GM23338 (cell line): ENCODE results near the gene NDE1. TPM values are rescaled to one million over a fixed set of nuclear protein-coding genes. Genes with fewer than 3 reads are reported as not detected.

Experiments
- ATAC-seq: fragments of 200-7000 bp; cut with Tn5 transposase; 3 replicates; pipeline ENCODE4 v1.9.1; 2020
- DNase-seq: peaks from one replicate; pipeline ENCODE4 v3.0.0-alpha.2; 2015; ENCODE audit warnings: low spot score
- H2AFZ ChIP-seq: fragments of 200-600 bp; sonication (generic); 2 replicates; pipeline ENCODE4 v1.8.0; 2016; ENCODE audit warnings: antibody characterized with exemption, mild to moderate bottlenecking, moderate library complexity
- H3F3A ChIP-seq: fragments of 200-600 bp; sonication (generic); replicated peaks from 2 replicates; pipeline ENCODE4 v1.8.0; 2017; ENCODE audit warnings: antibody characterized with exemption, mixed run types, low read depth
- H3K27ac ChIP-seq: fragments of 200-600 bp; sonication (generic); 2 replicates; pipeline ENCODE4 v1.6.1; 2016; ENCODE audit warnings: low read depth
- H3K27me3 ChIP-seq: fragments of 200-600 bp; sonication (generic); 2 replicates; pipeline ENCODE4 v1.8.0; 2016; ENCODE audit warnings: mild to moderate bottlenecking, mixed run types, moderate library complexity; ENCODE audit not compliant: insufficient read depth
- H3K36me3 ChIP-seq: fragments of 200-600 bp; sonication (generic); 2 replicates; pipeline ENCODE4 v1.8.0; 2016; ENCODE audit warnings: mild to moderate bottlenecking; ENCODE audit not compliant: insufficient read depth
- H3K4me1 ChIP-seq: fragments of 200-600 bp; sonication (generic); 2 replicates; pipeline ENCODE4 v1.8.0; 2016; ENCODE audit warnings: mild to moderate bottlenecking, moderate library complexity; ENCODE audit not compliant: insufficient read depth
- H3K4me2 ChIP-seq: fragments of 200-600 bp; sonication (generic); 2 replicates; pipeline ENCODE4 v1.7.1; 2017; ENCODE audit warnings: mixed run types
- H3K4me3 ChIP-seq: fragments of 200-600 bp; sonication (generic); 2 replicates; pipeline ENCODE4 v1.6.1; 2016; ENCODE audit warnings: mixed run types
- H3K79me2 ChIP-seq: fragments of 200-600 bp; sonication (generic); replicated peaks from 2 replicates; pipeline ENCODE4 v1.8.0; 2017; ENCODE audit warnings: mild to moderate bottlenecking; ENCODE audit not compliant: insufficient read depth
- H3K9me2 ChIP-seq: fragments of 200-600 bp; sonication (generic); 2 replicates; pipeline ENCODE4 v1.8.0; 2017; ENCODE audit not compliant: insufficient read depth
- H4K20me1 ChIP-seq: fragments of 200-600 bp; sonication (generic); replicated peaks from 2 replicates; pipeline ENCODE4 v1.8.0; 2017; ENCODE audit warnings: mild to moderate bottlenecking; ENCODE audit not compliant: insufficient read depth
- H3K27ac Mint-ChIP-seq: 2 replicates; pipeline ENCODE4 v1.8.0; 2020; ENCODE audit warnings: inconsistent platforms, mild to moderate bottlenecking, moderate library complexity, mixed read lengths
- H3K27me3 Mint-ChIP-seq: 3 replicates; pipeline ENCODE4 v1.8.0; 2022; ENCODE audit warnings: low read depth, mild to moderate bottlenecking, moderate library complexity, mixed read lengths, inconsistent platforms; ENCODE audit not compliant: insufficient read depth, poor library complexity
- H3K36me3 Mint-ChIP-seq: 3 replicates; pipeline ENCODE4 v1.8.0; 2021; ENCODE audit warnings: low read depth, mild to moderate bottlenecking, inconsistent platforms, moderate library complexity, mixed read lengths
- H3K4me1 Mint-ChIP-seq: 3 replicates; pipeline ENCODE4 v1.8.0; 2020; ENCODE audit warnings: mild to moderate bottlenecking, inconsistent platforms, mixed read lengths
- H3K4me3 Mint-ChIP-seq: 3 replicates; pipeline ENCODE4 v1.8.0; 2021; ENCODE audit warnings: moderate library complexity, mild to moderate bottlenecking, inconsistent platforms, mixed read lengths
- H3K9me3 Mint-ChIP-seq: 3 replicates; pipeline ENCODE4 v1.8.0; 2020; ENCODE audit warnings: moderate library complexity, mild to moderate bottlenecking, inconsistent platforms, mixed read lengths
- CREB1 ChIP-seq: fragments of 250-450 bp; sonication (Bioruptor Pico); IDR thresholded peaks from 2 replicates; pipeline ENCODE4 v1.5.0; 2020; ENCODE audit warnings: low read depth, mild to moderate bottlenecking, moderate library complexity
- EZH2 ChIP-seq: fragments of 200-600 bp; sonication (generic); IDR thresholded peaks from one replicate; pipeline ENCODE4 v1.8.0; 2017; ENCODE audit warnings: antibody characterized with exemption, mild to moderate bottlenecking, low read depth; ENCODE audit not compliant: unreplicated experiment
- EZH2phosphoT487 ChIP-seq: fragments of 200-600 bp; sonication (generic); IDR thresholded peaks from one replicate; pipeline ENCODE4 v1.8.1; 2018; ENCODE audit warnings: antibody characterized with exemption; ENCODE audit not compliant: unreplicated experiment
- REST ChIP-seq: IDR thresholded peaks from one replicate; pipeline ENCODE4 v1.6.1; 2018; ENCODE audit warnings: antibody characterized with exemption; ENCODE audit not compliant: unreplicated experiment
- STAT1 ChIP-seq: IDR thresholded peaks from one replicate; pipeline ENCODE4 v1.6.1; 2016; ENCODE audit warnings: antibody characterized with exemption; ENCODE audit not compliant: unreplicated experiment
- ZNF114 ChIP-seq: fragments of 250-450 bp; sonication (Bioruptor Pico); IDR thresholded peaks from 2 replicates; pipeline ENCODE4 v1.5.0; 2020; ENCODE audit warnings: mild to moderate bottlenecking, moderate library complexity
- ZNF331 ChIP-seq: fragments of 250-450 bp; sonication (Bioruptor Pico); IDR thresholded peaks from 2 replicates; pipeline ENCODE4 v1.5.0; 2020; ENCODE audit warnings: low read depth, mild to moderate bottlenecking, moderate library complexity
- polyA plus RNA-seq: library from polyadenylated mRNA; unstranded; fragments of >200 nt; fragmentation: Nextera tagmentation; extraction: Ambion mirVana; gene quantifications from 2 replicates; pipeline ENCODE4 v1.2.1, GENCODE V29; 2016
- total RNA-seq: library from RNA; depleted of rRNA; stranded (reverse); fragments of >200 nt; shearing (Covaris generic); gene quantifications from 2 replicates; pipeline ENCODE4 v1.2.3, GENCODE V29; 2014
- TF ChIP-seq, protein P1 (sequence below): fragments of 250-450 bp; sonication (Bioruptor Pico); IDR thresholded peaks from 2 replicates; pipeline ENCODE4 v1.5.0; 2020; ENCODE audit warnings: mild to moderate bottlenecking, moderate library complexity
- TF ChIP-seq, protein P2 (sequence below), 2 experiments: fragments of 200-600 bp in 1 of 2; sonication (generic) in 1 of 2; conservative IDR thresholded peaks; 2 replicates each; pipeline versions ENCODE4 v1.5.1 to v1.6.1; 2016 to 2017; ENCODE audit warnings: antibody characterized with exemption in 2 of 2, low read depth in 2 of 2, mild to moderate bottlenecking in 2 of 2, moderate library complexity in 1 of 2

Gene NDE1
- total and polyA plus RNA-seq, 2 experiments from 2014 or later: 13.0 to 22.9 TPM

DNA sequence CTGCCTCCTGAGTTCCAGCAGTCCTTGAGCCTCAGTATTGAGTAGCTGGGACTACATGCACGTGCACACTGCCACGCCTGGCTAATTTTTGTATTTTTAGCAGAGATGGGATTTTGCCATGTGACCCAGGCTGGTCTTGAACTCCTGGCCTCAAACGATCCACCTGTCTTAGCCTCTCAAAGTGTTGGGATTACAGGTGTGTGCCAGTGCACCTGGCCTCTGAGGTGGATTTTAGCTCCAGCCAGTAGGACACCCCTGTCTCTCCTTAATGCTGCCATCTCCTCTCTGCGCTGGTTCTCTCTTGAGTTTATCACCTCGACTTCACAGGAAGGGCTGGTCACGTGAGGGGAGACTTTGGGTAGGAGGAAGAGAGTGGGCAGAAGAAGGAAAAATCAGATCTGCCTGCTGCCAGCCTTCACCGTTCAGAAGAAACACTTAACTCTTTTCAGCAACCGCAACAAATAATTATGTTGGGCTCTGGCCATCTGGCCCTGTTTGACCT, 55.1 kb downstream of the NDE1 start:
- TF ChIP-seq STAT1 (no peak), ZNF114 (CRISPR knock-in tag) (no peak), EZH2phosphoT487 (no peak), EZH2 (no peak), ZNF331 (CRISPR knock-in tag) (no peak)
- TF ChIP-seq, protein P1, sequence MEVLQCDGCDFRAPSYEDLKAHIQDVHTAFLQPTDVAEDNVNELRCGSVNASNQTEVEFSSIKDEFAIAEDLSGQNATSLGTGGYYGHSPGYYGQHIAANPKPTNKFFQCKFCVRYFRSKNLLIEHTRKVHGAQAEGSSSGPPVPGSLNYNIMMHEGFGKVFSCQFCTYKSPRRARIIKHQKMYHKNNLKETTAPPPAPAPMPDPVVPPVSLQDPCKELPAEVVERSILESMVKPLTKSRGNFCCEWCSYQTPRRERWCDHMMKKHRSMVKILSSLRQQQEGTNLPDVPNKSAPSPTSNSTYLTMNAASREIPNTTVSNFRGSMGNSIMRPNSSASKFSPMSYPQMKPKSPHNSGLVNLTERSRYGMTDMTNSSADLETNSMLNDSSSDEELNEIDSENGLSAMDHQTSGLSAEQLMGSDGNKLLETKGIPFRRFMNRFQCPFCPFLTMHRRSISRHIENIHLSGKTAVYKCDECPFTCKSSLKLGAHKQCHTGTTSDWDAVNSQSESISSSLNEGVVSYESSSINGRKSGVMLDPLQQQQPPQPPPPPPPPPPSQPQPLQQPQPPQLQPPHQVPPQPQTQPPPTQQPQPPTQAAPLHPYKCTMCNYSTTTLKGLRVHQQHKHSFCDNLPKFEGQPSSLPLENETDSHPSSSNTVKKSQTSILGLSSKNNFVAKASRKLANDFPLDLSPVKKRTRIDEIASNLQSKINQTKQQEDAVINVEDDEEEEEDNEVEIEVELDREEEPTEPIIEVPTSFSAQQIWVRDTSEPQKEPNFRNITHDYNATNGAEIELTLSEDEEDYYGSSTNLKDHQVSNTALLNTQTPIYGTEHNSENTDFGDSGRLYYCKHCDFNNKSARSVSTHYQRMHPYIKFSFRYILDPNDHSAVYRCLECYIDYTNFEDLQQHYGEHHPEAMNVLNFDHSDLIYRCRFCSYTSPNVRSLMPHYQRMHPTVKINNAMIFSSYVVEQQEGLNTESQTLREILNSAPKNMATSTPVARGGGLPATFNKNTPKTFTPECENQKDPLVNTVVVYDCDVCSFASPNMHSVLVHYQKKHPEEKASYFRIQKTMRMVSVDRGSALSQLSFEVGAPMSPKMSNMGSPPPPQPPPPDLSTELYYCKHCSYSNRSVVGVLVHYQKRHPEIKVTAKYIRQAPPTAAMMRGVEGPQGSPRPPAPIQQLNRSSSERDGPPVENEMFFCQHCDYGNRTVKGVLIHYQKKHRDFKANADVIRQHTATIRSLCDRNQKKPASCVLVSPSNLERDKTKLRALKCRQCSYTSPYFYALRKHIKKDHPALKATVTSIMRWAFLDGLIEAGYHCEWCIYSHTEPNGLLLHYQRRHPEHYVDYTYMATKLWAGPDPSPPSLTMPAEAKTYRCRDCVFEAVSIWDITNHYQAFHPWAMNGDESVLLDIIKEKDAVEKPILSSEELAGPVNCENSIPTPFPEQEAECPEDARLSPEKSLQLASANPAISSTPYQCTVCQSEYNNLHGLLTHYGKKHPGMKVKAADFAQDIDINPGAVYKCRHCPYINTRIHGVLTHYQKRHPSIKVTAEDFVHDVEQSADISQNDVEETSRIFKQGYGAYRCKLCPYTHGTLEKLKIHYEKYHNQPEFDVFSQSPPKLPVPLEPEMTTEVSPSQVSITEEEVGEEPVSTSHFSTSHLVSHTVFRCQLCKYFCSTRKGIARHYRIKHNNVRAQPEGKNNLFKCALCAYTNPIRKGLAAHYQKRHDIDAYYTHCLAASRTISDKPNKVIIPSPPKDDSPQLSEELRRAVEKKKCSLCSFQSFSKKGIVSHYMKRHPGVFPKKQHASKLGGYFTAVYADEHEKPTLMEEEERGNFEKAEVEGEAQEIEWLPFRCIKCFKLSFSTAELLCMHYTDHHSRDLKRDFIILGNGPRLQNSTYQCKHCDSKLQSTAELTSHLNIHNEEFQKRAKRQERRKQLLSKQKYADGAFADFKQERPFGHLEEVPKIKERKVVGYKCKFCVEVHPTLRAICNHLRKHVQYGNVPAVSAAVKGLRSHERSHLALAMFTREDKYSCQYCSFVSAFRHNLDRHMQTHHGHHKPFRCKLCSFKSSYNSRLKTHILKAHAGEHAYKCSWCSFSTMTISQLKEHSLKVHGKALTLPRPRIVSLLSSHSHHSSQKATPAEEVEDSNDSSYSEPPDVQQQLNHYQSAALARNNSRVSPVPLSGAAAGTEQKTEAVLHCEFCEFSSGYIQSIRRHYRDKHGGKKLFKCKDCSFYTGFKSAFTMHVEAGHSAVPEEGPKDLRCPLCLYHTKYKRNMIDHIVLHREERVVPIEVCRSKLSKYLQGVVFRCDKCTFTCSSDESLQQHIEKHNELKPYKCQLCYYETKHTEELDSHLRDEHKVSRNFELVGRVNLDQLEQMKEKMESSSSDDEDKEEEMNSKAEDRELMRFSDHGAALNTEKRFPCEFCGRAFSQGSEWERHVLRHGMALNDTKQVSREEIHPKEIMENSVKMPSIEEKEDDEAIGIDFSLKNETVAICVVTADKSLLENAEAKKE (CRISPR knock-in tag): no peak
- no peaks in the 10 kb centered on the region for H3K36me3 ChIP-seq

DNA sequence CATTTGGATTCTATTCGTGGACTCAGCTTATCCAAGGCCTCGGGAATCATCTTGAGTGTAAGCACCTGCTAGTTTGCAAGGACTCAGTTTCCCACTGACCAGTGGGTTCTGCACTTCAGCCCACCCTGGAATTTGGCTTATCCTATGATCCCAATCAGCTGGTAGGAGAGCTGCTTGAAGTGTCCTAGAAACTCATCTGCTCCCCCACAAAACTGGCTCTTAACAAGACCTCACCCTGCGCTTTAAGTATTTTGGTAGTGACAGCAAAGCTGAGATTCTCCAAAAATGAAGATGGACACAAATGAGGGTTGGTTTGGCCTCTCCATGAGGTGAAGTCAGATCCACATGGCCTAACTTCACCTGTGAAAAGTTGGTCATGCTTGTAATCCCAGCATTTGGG, 57.3 kb downstream of the NDE1 start:
- no peak for DNase-seq
- no peaks in the 10 kb centered on the region for H3K27me3 ChIP-seq
- H3K79me2 ChIP-seq: no peaks in the 10 kb centered on the region
- no peak overlapping the region for H2AFZ ChIP-seq
- peaks cover 6% of the 10 kb centered on the region for H3K27me3 Mint-ChIP-seq
- no peak overlapping the region for H3K4me3 Mint-ChIP-seq
- no peaks in the 10 kb centered on the region for H3K9me3 Mint-ChIP-seq
- no peak overlapping the region for H3K4me3 ChIP-seq
- H3F3A ChIP-seq: no peaks in the 10 kb centered on the region
- H3K27ac Mint-ChIP-seq: no peak overlapping the region
- H3K36me3 Mint-ChIP-seq: no peaks in the 10 kb centered on the region; the same call in 2 of the 3 replicates
- no peak overlapping the region for H3K4me2 ChIP-seq
- H3K4me1 ChIP-seq: no peaks in the 10 kb centered on the region; the same call in 1 of the 2 replicates
- no peaks in the 10 kb centered on the region; the same call in 1 of the 3 replicates for H3K4me1 Mint-ChIP-seq
- H3K9me2 ChIP-seq: no peaks in the 10 kb centered on the region
- no peaks in the 10 kb centered on the region for H4K20me1 ChIP-seq
- no peak overlapping the region for H3K27ac ChIP-seq
- H3K36me3 ChIP-seq: no peaks in the 10 kb centered on the region
- ATAC-seq: no peak
- TF ChIP-seq CREB1 (CRISPR knock-in tag) (no peak), REST (no peak), EZH2phosphoT487 (no peak), STAT1 (no peak), EZH2 (no peak)
- TF ChIP-seq, protein P2, sequence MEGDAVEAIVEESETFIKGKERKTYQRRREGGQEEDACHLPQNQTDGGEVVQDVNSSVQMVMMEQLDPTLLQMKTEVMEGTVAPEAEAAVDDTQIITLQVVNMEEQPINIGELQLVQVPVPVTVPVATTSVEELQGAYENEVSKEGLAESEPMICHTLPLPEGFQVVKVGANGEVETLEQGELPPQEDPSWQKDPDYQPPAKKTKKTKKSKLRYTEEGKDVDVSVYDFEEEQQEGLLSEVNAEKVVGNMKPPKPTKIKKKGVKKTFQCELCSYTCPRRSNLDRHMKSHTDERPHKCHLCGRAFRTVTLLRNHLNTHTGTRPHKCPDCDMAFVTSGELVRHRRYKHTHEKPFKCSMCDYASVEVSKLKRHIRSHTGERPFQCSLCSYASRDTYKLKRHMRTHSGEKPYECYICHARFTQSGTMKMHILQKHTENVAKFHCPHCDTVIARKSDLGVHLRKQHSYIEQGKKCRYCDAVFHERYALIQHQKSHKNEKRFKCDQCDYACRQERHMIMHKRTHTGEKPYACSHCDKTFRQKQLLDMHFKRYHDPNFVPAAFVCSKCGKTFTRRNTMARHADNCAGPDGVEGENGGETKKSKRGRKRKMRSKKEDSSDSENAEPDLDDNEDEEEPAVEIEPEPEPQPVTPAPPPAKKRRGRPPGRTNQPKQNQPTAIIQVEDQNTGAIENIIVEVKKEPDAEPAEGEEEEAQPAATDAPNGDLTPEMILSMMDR (conservative IDR thresholded peaks at IDR 0.05; ENCODE audit: low read depth in 2 of 2): no peak

More for the DNA sequence above, 55.1 kb downstream of the NDE1 start:
- H3F3A ChIP-seq: no peaks in the 10 kb centered on the region
- DNase-seq: no peak
- H3K4me3 ChIP-seq: no peak overlapping the region
- Mint-ChIP-seq H3K36me3 (peaks cover 4% of the 10 kb centered on the region; the same call in 2 of the 3 replicates), H3K4me1 (no peaks in the 10 kb centered on the region; the same call in 1 of the 3 replicates), H3K9me3 (no peaks in the 10 kb centered on the region), H3K27me3 (peaks cover 6% of the 10 kb centered on the region), H3K27ac (no peak overlapping the region; the same call in 1 of the 2 replicates), H3K4me3 (no peak overlapping the region)
- H3K9me2 ChIP-seq: no peaks in the 10 kb centered on the region
- ATAC-seq: no peak
- no peak overlapping the region for H3K4me2 ChIP-seq
- H2AFZ ChIP-seq: no peak overlapping the region
- no peaks in the 10 kb centered on the region; the same call in 1 of the 2 replicates for H3K4me1 ChIP-seq
- H3K79me2 ChIP-seq: no peaks in the 10 kb centered on the region
- H3K27ac ChIP-seq: no peak overlapping the region
- H3K27me3 ChIP-seq: no peaks in the 10 kb centered on the region
- no peaks in the 10 kb centered on the region for H4K20me1 ChIP-seq
